ENCODE data around the gene ARRDC5. TPM values are rescaled to one million over a fixed set of nuclear protein-coding genes. Genes with fewer than 3 reads are reported as not detected.

Gene ARRDC5
- total RNA-seq, 1 experiment from 2014 or later = not detected

GRCh38 chr19:4844348-4845179 is 58.1 kb downstream of the ARRDC5 start:
- Mint-ChIP-seq H3K27me3 (ENCODE audit: unreplicated experiment) (no peaks in the 10 kb centered on the region), H3K4me1 (ENCODE audit: low read depth, unreplicated experiment) (no peaks in the 10 kb centered on the region), H3K9me3 (ENCODE audit: low read depth, unreplicated experiment) (no peaks in the 10 kb centered on the region), H3K4me3 (ENCODE audit: low read depth, unreplicated experiment) (no peak overlapping the region), H3K27ac (ENCODE audit: unreplicated experiment) (no peak overlapping the region), H3K36me3 (ENCODE audit: insufficient read depth, unreplicated experiment) (peaks cover 35% of the 10 kb centered on the region)
- TF ChIP-seq CTCF (IDR thresholded peaks at IDR 0.05; ENCODE audit: unreplicated experiment) = no peak
- intact Hi-C loops (cut with micrococcal nuclease; ENCODE audit: unreplicated experiment) = no loop called here
- BruUV-seq (replicated peaks) = no TSS peak
- DNase-seq = no peak
- CTCF ChIA-PET = no interaction called here

- H3K4me3 Mint-ChIP-seq (ENCODE audit: low read depth, unreplicated experiment) = no peak overlapping the region
- CTCF ChIA-PET = interaction anchor here (0.6 kb wide), 1 partner anchor 52 kb away, joined by 7 read pairs; the partner anchor contains the start of gene FEM1A
- H3K27ac Mint-ChIP-seq (ENCODE audit: unreplicated experiment) = no peak overlapping the region
- no peak for DNase-seq
- peaks cover 44% of the 10 kb centered on the region for H3K36me3 Mint-ChIP-seq (ENCODE audit: insufficient read depth, unreplicated experiment)
- BruUV-seq (replicated peaks) = no TSS peak
- intact Hi-C loops (cut with micrococcal nuclease; ENCODE audit: unreplicated experiment) = no loop called here
- H3K27me3 Mint-ChIP-seq (ENCODE audit: unreplicated experiment) = no peaks in the 10 kb centered on the region
- no peaks in the 10 kb centered on the region for H3K4me1 Mint-ChIP-seq (ENCODE audit: low read depth, unreplicated experiment)
- no peaks in the 10 kb centered on the region for H3K9me3 Mint-ChIP-seq (ENCODE audit: low read depth, unreplicated experiment)
- TF ChIP-seq CTCF (IDR thresholded peaks at IDR 0.05; ENCODE audit: unreplicated experiment) = no peak
These were observed 59.1 kb downstream of the ARRDC5 start for GRCh38 chr19:4843647-4843965.

Small RNAs within 50 kb of the gene (microRNA-seq; reads per million reads assigned to microRNA genes)
- 1.4 reads per million for gene MIR4747

Other genes starting within 250 kb of the ARRDC5 start
- 77.1 and 81.2 TPM in 2 replicates for gene MYDGF, start 232.6 kb downstream of the ARRDC5 start, total RNA-seq (2022)
- 52.2 and 59.2 TPM in 2 replicates for gene DPP9, start 179.1 kb downstream of the ARRDC5 start, total RNA-seq (2022)
- gene FEM1A, start 111.2 kb downstream of the ARRDC5 start, total RNA-seq (2022) = 8.8 and 10.2 TPM in 2 replicates
- gene TICAM1, start 71.2 kb downstream of the ARRDC5 start, total RNA-seq (2022) = 13.5 and 15.8 TPM in 2 replicates
- gene PLIN3, start 35.2 kb downstream of the ARRDC5 start, total RNA-seq (2022) = 38.6 and 43.7 TPM in 2 replicates
- 41.0 and 45.2 TPM in 2 replicates for gene UHRF1, start 6.6 kb upstream of the ARRDC5 start, total RNA-seq (2022)
- gene KDM4B, start 66.2 kb upstream of the ARRDC5 start, total RNA-seq (2022) = 13.9 and 15.2 TPM in 2 replicates

Measured in Calu3 (cell line).